Neuronal stem cell (in vitro differentiated cells): ENCODE data around the gene LAMB3.
A peak's percentile ranks its signal among the peaks of the same experiment; 100 is the strongest.

Experiments
- DNase-seq: peaks from one replicate; pipeline ENCODE4 v3.0.0-alpha.2; 2013; ENCODE audit warnings: low spot score
- H2AFZ ChIP-seq: one replicate; pipeline ENCODE4 v1.6.1; 2013; ENCODE audit warnings: mild to moderate bottlenecking, low read length, inconsistent platforms
- H2AK5ac ChIP-seq: 2 replicates; pipeline ENCODE4 v1.6.1; 2013; ENCODE audit warnings: low read depth, mild to moderate bottlenecking, inconsistent platforms, low read length, moderate library complexity, mixed read lengths
- H2BK120ac ChIP-seq: 2 replicates; pipeline ENCODE4 v1.6.1; 2013; ENCODE audit warnings: low read depth, mild to moderate bottlenecking, inconsistent platforms, low read length, moderate library complexity, mixed read lengths
- H2BK12ac ChIP-seq: one replicate; pipeline ENCODE4 v1.6.1; 2013; ENCODE audit warnings: low read length, inconsistent platforms
- H2BK15ac ChIP-seq: 2 replicates; pipeline ENCODE4 v1.6.1; 2013; ENCODE audit warnings: mild to moderate bottlenecking, low read length, inconsistent platforms, mixed read lengths
- H2BK5ac ChIP-seq: one replicate; pipeline ENCODE4 v1.6.1; 2013; ENCODE audit warnings: inconsistent platforms, mild to moderate bottlenecking, low read length, moderate library complexity
- H3K14ac ChIP-seq: one replicate; pipeline ENCODE4 v1.6.1; 2013; ENCODE audit warnings: low read length, inconsistent platforms
- H3K18ac ChIP-seq: 2 replicates; pipeline ENCODE4 v1.6.1; 2013; ENCODE audit warnings: low read length, inconsistent platforms
- H3K23ac ChIP-seq: 2 replicates; pipeline ENCODE4 v1.6.1; 2013; ENCODE audit warnings: low read depth, mild to moderate bottlenecking, mixed read lengths, low read length, inconsistent platforms; ENCODE audit not compliant: poor library complexity
- H3K27ac ChIP-seq: replicated peaks from 3 replicates; pipeline ENCODE4 v1.5.1; 2013; ENCODE audit warnings: low read length, inconsistent platforms
- H3K27me3 ChIP-seq, 3 experiments: 2 replicates each; pipeline ENCODE4 v1.6.1; 2013; ENCODE audit warnings: low read length in 3 of 3, mild to moderate bottlenecking in 2 of 3, inconsistent platforms in 1 of 3, low read depth in 1 of 3, mixed read lengths in 1 of 3, moderate library complexity in 1 of 3; ENCODE audit not compliant: control insufficient read depth in 3 of 3, insufficient read depth in 3 of 3
- H3K36me3 ChIP-seq, 2 donors: replicated peaks in 1 of 2; 2 replicates each; pipeline ENCODE4 v1.6.1; 2013; ENCODE audit warnings: low read length in 2 of 2; ENCODE audit not compliant: control insufficient read depth in 2 of 2, insufficient read depth in 2 of 2
- H3K4ac ChIP-seq: 2 replicates; pipeline ENCODE4 v1.6.1; 2013; ENCODE audit warnings: inconsistent platforms, mild to moderate bottlenecking, low read length, moderate library complexity
- H3K4me1 ChIP-seq, 2 donors: 1 replicate in 1 of 2; 2 replicates in 1 of 2; pipeline ENCODE4 v1.6.1; 2013; ENCODE audit warnings: low read length in 2 of 2, low read depth in 1 of 2; ENCODE audit not compliant: control insufficient read depth in 2 of 2, insufficient read depth in 1 of 2
- H3K4me2 ChIP-seq: one replicate; pipeline ENCODE4 v1.6.1; 2013; ENCODE audit warnings: mild to moderate bottlenecking, low read length, inconsistent platforms; ENCODE audit not compliant: insufficient read depth, poor library complexity, severe bottlenecking
- H3K4me3 ChIP-seq, 2 donors: 2 replicates each; pipeline ENCODE4 v1.5.1; 2013; ENCODE audit warnings: low read length in 2 of 2, mild to moderate bottlenecking in 2 of 2, inconsistent platforms in 1 of 2, moderate library complexity in 1 of 2
- H3K79me1 ChIP-seq: one replicate; pipeline ENCODE4 v1.6.1; 2013; ENCODE audit warnings: low read depth, mild to moderate bottlenecking, inconsistent platforms, low read length, moderate library complexity
- H3K9ac ChIP-seq: one replicate; pipeline ENCODE4 v1.6.1; 2013; ENCODE audit warnings: mild to moderate bottlenecking, low read depth, low read length, inconsistent platforms; ENCODE audit not compliant: poor library complexity
- H3K9me3 ChIP-seq, 2 donors: replicated peaks in 1 of 2; 2 replicates each; pipeline versions ENCODE3 to v1.6.1; 2013; ENCODE audit warnings: low read length in 2 of 2, mild to moderate bottlenecking in 2 of 2, inconsistent platforms in 1 of 2, low read depth in 1 of 2, mixed read lengths in 1 of 2, moderate library complexity in 1 of 2; ENCODE audit not compliant: control insufficient read depth in 2 of 2, insufficient read depth in 1 of 2
- H4K8ac ChIP-seq: one replicate; pipeline ENCODE4 v1.6.1; 2013; ENCODE audit warnings: low read depth, mild to moderate bottlenecking, inconsistent platforms, low read length, moderate library complexity
- H4K91ac ChIP-seq: one replicate; pipeline ENCODE4 v1.6.1; 2013; ENCODE audit warnings: low read length, low read depth, mild to moderate bottlenecking, inconsistent platforms; ENCODE audit not compliant: poor library complexity
- WGBS, 2 donors: extraction: QIAGEN DNeasy Blood & Tissue Kit; methylation state at CpG; one replicate each; pipeline ENCODE4 v1.1.7; 2013; ENCODE audit warnings: missing lambda C conversion rate in 2 of 2, mixed read lengths in 1 of 2; ENCODE audit not compliant: insufficient read length in 2 of 2, insufficient replicate concordance in 1 of 2; ENCODE audit errors: extremely low coverage in 2 of 2; 5-methylcytosine and 5-hydroxymethylcytosine counted together

Gene LAMB3

DNA sequence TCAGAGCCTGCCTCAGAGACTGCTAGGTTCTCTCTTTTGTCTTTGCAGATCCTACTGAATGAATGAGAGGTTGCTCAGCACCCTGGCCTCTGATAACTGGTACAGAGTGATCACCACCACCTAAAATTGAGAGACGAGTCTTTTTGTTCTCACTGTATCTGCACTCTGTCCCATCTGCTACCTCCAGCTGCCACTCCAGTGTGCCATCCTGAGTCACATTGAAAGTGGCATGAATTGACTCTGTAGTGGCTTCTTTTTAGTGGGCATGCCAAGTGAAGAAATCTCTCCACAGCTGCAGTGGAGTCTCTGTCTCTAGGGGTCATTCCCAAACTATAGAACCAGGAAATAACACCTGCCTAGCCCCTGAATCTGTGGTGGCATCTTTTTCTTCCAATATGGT is 54.0 kb downstream of the LAMB3 start:
- no peak overlapping the region for H2AFZ ChIP-seq

DNA sequence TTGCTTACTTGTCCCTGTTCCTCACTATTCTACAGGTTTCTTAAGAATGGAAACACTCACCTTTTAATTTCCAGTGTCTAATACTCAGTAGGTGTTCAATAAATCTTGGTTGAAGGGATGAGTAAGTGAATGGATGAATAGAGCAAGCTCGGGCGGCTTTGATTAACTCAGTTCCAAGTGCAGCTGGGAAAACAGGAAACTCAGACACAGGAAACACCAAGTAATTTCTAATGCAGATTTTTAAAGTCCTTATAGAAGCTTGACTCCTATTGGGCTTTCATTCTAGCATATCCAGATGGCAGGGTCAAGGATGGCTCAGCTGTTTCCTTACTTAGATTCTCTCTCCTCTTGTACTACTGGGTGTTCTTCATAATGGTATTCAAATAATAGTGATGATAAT is 54.7 kb downstream of the LAMB3 start:
- no peak overlapping the region for H3K4me2 ChIP-seq
- no CpG with 5 or more reads among the region's 2 CpGs for WGBS, 2 donors
- H4K8ac ChIP-seq: no peak overlapping the region
- no peak overlapping the region for H3K27ac ChIP-seq
- H3K9me3 ChIP-seq: no peaks in the 10 kb centered on the region
- H4K91ac ChIP-seq: no peak overlapping the region
- H3K79me1 ChIP-seq: no peaks in the 10 kb centered on the region
- H3K4ac ChIP-seq: no peak overlapping the region
- no peak overlapping the region for H3K9ac ChIP-seq
- H3K14ac ChIP-seq: no peak overlapping the region
- H2BK12ac ChIP-seq: no peak overlapping the region
- H3K27me3 ChIP-seq: no peaks in the 10 kb centered on the region
- DNase-seq: no peak
- H2BK5ac ChIP-seq: no peak overlapping the region
- no peak overlapping the region for H2BK120ac ChIP-seq
- H3K4me1 ChIP-seq: no peaks in the 10 kb centered on the region
- H3K18ac ChIP-seq: no peak overlapping the region
- H3K4me3 ChIP-seq: no peak overlapping the region
- H2AFZ ChIP-seq: no peak overlapping the region
- no peak overlapping the region for H3K23ac ChIP-seq
- H2AK5ac ChIP-seq: no peak overlapping the region
- H3K36me3 ChIP-seq: peaks cover 0 to 2% of the 10 kb centered on the region in 2 donors
- no peak overlapping the region for H2BK15ac ChIP-seq

More for the DNA sequence above, 54.0 kb downstream of the LAMB3 start:
- Histone ChIP-seq H3K79me1 (no peaks in the 10 kb centered on the region), H3K23ac (no peak overlapping the region), H3K9me3 (no peaks in the 10 kb centered on the region), H2BK12ac (no peak overlapping the region), H2BK15ac (no peak overlapping the region), H3K14ac (no peak overlapping the region), H2BK120ac (no peak overlapping the region), H4K8ac (no peak overlapping the region), H3K4me1 (no peaks in the 10 kb centered on the region), H3K27ac (no peak overlapping the region), H3K9ac (no peak overlapping the region), H3K4ac (no peak overlapping the region), H2BK5ac (no peak overlapping the region), H3K4me3 (no peak overlapping the region), H3K18ac (no peak overlapping the region), H2AK5ac (no peak overlapping the region), H4K91ac (no peak overlapping the region), H3K27me3 (no peaks in the 10 kb centered on the region), H3K4me2 (no peak overlapping the region), H3K36me3 (peaks cover 0 to 2% of the 10 kb centered on the region in 2 donors)
- DNase-seq: no peak
- WGBS, 2 donors: no CpG with 5 or more reads among the region's 1 CpG

DNA sequence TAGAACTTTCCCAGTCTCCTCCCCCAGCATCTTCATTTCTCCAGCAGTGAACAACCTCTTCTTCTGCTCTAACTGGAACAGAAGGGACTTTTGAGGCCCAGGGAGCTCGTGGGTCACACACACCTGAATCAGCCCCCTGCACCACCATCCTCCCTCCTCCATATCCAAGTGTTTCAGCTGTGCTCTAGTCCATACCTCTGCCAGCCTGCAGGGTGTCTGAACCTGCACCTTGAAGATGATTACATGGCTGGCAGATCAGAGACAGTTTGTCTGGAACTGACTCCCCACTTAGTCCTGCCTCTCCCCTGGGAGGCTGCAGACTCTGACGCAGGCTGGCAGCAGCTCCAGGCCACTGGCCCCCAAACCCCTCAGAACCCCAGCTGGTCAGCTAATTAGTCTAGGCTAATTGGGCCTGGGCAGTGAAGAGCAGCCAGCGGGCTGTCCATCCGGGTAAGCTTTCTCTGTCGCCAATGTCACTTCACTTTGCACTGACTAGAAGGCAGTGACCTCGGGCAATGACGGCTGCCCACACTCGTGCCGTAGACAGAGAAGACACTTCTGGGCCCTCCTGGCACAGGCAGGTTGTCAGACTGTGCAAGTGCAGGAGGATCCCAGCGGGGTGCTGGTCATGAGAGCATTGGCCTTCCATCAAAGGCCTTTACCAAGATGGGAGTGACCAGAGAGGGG is 56.5 kb downstream of the LAMB3 start:
- Histone ChIP-seq H4K8ac (no peak overlapping the region), H2BK15ac (no peak overlapping the region), H3K4me3 (peak overlapping the region in 1 of 2 donors; percentile 9), H3K4me1 (no peaks in the 10 kb centered on the region), H2BK120ac (no peak overlapping the region), H2BK5ac (no peak overlapping the region), H3K79me1 (no peaks in the 10 kb centered on the region), H3K18ac (peak overlapping the region; percentile 56), H3K9ac (no peak overlapping the region), H3K27ac (no peak overlapping the region), H4K91ac (no peak overlapping the region), H3K27me3 (no peaks in the 10 kb centered on the region), H2AK5ac (peak overlapping the region; percentile 26), H3K4ac (no peak overlapping the region), H3K14ac (no peak overlapping the region), H3K23ac (peak overlapping the region; percentile 12), H2BK12ac (no peak overlapping the region), H3K9me3 (no peaks in the 10 kb centered on the region), H3K4me2 (no peak overlapping the region), H3K36me3 (peaks cover 0 to 2% of the 10 kb centered on the region in 2 donors), H2AFZ (no peak overlapping the region)
- WGBS, 2 donors: no CpG with 5 or more reads among the region's 10 CpGs
- DNase-seq: no peak

DNA sequence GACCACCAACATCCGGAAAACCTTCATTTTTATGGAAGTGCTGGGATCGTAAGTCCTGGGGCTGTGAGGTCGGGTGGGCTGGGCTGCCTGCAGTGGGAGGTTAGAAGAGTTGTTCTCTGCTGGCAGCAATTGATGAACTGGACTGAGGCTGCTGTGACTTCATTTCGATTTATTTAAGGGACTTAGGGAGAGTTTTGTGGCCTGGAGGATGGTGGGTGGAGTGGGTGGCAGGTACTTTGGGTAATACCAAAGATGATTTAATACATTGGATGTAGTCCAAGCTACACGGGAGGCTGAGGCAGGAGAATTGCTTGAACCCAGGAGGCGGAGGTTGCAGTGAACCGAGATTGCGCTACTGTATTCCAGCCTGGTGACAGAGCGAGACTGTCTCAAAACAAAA is 57.2 kb downstream of the LAMB3 start:
- Histone ChIP-seq H2BK5ac (no peak overlapping the region), H2AK5ac (no peak overlapping the region), H3K36me3 (no peaks in the 10 kb centered on the region), H3K4me3 (no peak overlapping the region), H3K27ac (no peak overlapping the region), H2BK120ac (no peak overlapping the region), H3K4ac (no peak overlapping the region), H2AFZ (no peak overlapping the region), H4K8ac (no peak overlapping the region), H3K27me3 (no peaks in the 10 kb centered on the region), H3K9me3 (no peaks in the 10 kb centered on the region), H3K18ac (no peak overlapping the region), H3K4me2 (no peak overlapping the region), H3K79me1 (no peaks in the 10 kb centered on the region), H4K91ac (no peak overlapping the region), H3K23ac (no peak overlapping the region), H3K9ac (no peak overlapping the region), H3K4me1 (no peaks in the 10 kb centered on the region), H2BK12ac (no peak overlapping the region), H2BK15ac (no peak overlapping the region), H3K14ac (no peak overlapping the region)
- no peak for DNase-seq
- no CpG with 5 or more reads among the region's 9 CpGs for WGBS, 2 donors
